ENCODE results near the gene METTL17. TPM values are rescaled to one million over a fixed set of nuclear protein-coding genes. Genes with fewer than 3 reads are reported as not detected.

Gene METTL17
- total and polyA plus RNA-seq, 2 of the 8 experiments (the other 6 are each of a cell fraction or from before 2014, with no cell fraction given): 73.8 to 138 TPM

- TF ChIP-seq CHD7 (IDR thresholded peaks at IDR 0.05; ENCODE audit: insufficient replicate concordance, low read length) (no peak), POU5F1 (IDR thresholded peaks at IDR 0.05; ENCODE audit: low read depth, low read length) (no peak), RBBP5 (IDR thresholded peaks at IDR 0.05; ENCODE audit: borderline replicate concordance, low read depth, low read length) (no peak)
Measured at GRCh38 chr14:21029917-21030316, 40.1 kb downstream of the METTL17 start, which contains the start of gene TPPP2 (continued).
